SH-SY5Y (cell line): ENCODE results near the gene ATP2B2.

Experiments used
- GATA2 ChIP-seq: IDR thresholded peaks from 2 replicates; pipeline ENCODE4 v1.6.1; 2011; ENCODE audit warnings: mild to moderate bottlenecking, low read depth, low read length
- GATA3 ChIP-seq: IDR thresholded peaks from 2 replicates; pipeline ENCODE4 v1.6.1; 2011; ENCODE audit warnings: low read depth, mild to moderate bottlenecking, low read length, moderate library complexity

- no peak for TF ChIP-seq GATA3
- no peak for TF ChIP-seq GATA2
Measured at GRCh38 chr3:10363935-10364334, 141.5 kb downstream of the ATP2B2 start.
